Thyroid gland (tissue), 4 donors: Measurements from ENCODE around the gene DIP2A.

Source experiments
- POLR2A ChIP-seq, 2 donors: fragments of 450-650 bp; IDR thresholded peaks; one replicate each; pipeline ENCODE4 v1.6.1; 2017; ENCODE audit warnings: antibody characterized with exemption in 2 of 2, mild to moderate bottlenecking in 2 of 2, moderate library complexity in 1 of 2
- TF ChIP-seq, protein P1 (sequence below), 6 experiments: fragments of 200-600 bp in 3 of 6; fragments of 450-650 bp in 3 of 6; sonication (generic) in 3 of 6; IDR thresholded peaks; one replicate each; pipeline ENCODE4 v1.5.1; 2016 to 2019; ENCODE audit warnings: antibody characterized with exemption in 6 of 6, mild to moderate bottlenecking in 2 of 6, inconsistent platforms in 1 of 6, moderate library complexity in 1 of 6

DNA sequence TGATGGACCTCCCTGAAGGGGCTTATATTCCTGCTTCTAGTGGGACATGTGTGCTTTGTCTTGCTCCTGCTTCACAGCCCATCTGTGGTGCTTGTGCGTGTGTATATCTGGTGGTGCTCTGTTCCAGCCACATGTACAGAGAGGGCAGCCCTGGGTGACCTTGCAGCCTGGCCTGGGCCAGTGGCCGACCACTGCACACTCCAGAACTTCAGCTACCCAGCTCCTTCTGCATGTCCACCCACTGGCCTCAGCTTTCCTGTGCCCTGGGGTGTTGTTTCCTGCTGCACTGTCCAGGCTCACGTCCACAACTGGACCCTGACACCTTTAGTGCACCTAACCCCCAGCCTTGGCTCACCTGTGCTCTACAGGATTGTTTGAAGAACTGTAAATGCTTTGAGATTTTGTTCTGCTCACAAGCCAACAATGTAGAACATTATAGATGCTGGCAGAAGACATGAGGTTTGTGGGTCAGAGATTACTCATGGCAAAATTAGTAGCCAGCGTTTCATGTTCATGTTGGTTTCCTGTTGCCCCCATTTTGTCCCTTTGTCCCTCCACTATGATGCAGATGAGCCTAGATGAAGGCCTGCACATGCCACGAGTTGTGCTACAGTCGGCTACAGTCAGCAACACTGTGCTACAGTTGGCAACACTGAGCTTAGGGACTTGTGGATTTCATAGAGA, 151.5 kb downstream of the DIP2A start:
- TF ChIP-seq, protein P1, sequence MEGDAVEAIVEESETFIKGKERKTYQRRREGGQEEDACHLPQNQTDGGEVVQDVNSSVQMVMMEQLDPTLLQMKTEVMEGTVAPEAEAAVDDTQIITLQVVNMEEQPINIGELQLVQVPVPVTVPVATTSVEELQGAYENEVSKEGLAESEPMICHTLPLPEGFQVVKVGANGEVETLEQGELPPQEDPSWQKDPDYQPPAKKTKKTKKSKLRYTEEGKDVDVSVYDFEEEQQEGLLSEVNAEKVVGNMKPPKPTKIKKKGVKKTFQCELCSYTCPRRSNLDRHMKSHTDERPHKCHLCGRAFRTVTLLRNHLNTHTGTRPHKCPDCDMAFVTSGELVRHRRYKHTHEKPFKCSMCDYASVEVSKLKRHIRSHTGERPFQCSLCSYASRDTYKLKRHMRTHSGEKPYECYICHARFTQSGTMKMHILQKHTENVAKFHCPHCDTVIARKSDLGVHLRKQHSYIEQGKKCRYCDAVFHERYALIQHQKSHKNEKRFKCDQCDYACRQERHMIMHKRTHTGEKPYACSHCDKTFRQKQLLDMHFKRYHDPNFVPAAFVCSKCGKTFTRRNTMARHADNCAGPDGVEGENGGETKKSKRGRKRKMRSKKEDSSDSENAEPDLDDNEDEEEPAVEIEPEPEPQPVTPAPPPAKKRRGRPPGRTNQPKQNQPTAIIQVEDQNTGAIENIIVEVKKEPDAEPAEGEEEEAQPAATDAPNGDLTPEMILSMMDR (IDR thresholded peaks at IDR 0.05), result no peak
- TF ChIP-seq POLR2A (IDR thresholded peaks at IDR 0.05), result no peak
